IMR-90 (cell line): ENCODE data around the gene ZNF574. TPM values are rescaled to one million over a fixed set of nuclear protein-coding genes. Genes with fewer than 3 reads are reported as not detected.

Experiments used
- ATAC-seq: fragments of 200-7000 bp; cut with Tn5 transposase; 2 replicates; pipeline ENCODE4 v1.9.1; 2020; ENCODE audit warnings: low read depth, mild to moderate bottlenecking, moderate library complexity
- BruUV-seq: library from RNA; stranded (reverse); fragments of 400-500 nt; replicated peaks from 2 replicates; lab custom pipeline; 2021; lab: Mats Ljungman, UMichigan
- CTCF ChIA-PET: fragments of 300-600 bp; formaldehyde crosslinking; extraction: SDS; loops from one replicate; lab custom pipeline; 2021; ENCODE audit warnings: antibody characterized with exemption; lab: Yijun Ruan, JAX
- POLR2A ChIA-PET: fragments of 300-600 bp; sonication (Branson Sonifier 250); formaldehyde crosslinking; loops from one replicate; lab custom pipeline; 2022; ENCODE audit warnings: antibody characterized with exemption; ENCODE audit not compliant: unreplicated experiment; lab: Charles Lee
- DNase-seq: peaks from one replicate; pipeline ENCODE4 v3.0.0; 2013
- H2AFZ ChIP-seq: replicated peaks from 2 replicates; pipeline ENCODE3; 2013; ENCODE audit warnings: low read length, mild to moderate bottlenecking; ENCODE audit not compliant: poor library complexity
- H2AK5ac ChIP-seq: 2 replicates; pipeline ENCODE4 v1.6.1; 2013; ENCODE audit warnings: low read depth, low read length, inconsistent platforms
- H2AK9ac ChIP-seq: replicated peaks from 2 replicates; pipeline ENCODE3; 2013; ENCODE audit warnings: mild to moderate bottlenecking, low read depth, low read length, moderate library complexity; ENCODE audit not compliant: poor library complexity
- H2BK120ac ChIP-seq: 2 replicates; pipeline ENCODE4 v1.6.1; 2013; ENCODE audit warnings: low read depth, low read length, inconsistent platforms
- H2BK15ac ChIP-seq: 3 replicates; pipeline ENCODE4 v1.6.1; 2013; ENCODE audit warnings: low read depth, low read length, inconsistent platforms
- H2BK20ac ChIP-seq: 2 replicates; pipeline ENCODE4 v1.6.1; 2013; ENCODE audit warnings: low read depth, mild to moderate bottlenecking, inconsistent platforms, low read length, moderate library complexity
- H2BK5ac ChIP-seq: 2 replicates; pipeline ENCODE4 v1.6.1; 2013; ENCODE audit warnings: mild to moderate bottlenecking, low read depth, low read length, inconsistent platforms; ENCODE audit not compliant: poor library complexity, severe bottlenecking
- H3K14ac ChIP-seq: replicated peaks from 2 replicates; pipeline ENCODE4 v1.6.1; 2013; ENCODE audit warnings: low read depth, low read length, inconsistent platforms
- H3K18ac ChIP-seq: 2 replicates; pipeline ENCODE4 v1.6.1; 2013; ENCODE audit warnings: low read depth, low read length, control low read depth
- H3K23ac ChIP-seq: 2 replicates; pipeline ENCODE4 v1.6.1; 2013; ENCODE audit warnings: low read depth, low read length, inconsistent platforms
- H3K27ac ChIP-seq: 2 replicates; pipeline ENCODE4 v1.5.1; 2013; ENCODE audit warnings: mild to moderate bottlenecking, control low read depth, low read length; ENCODE audit not compliant: insufficient read depth
- H3K27me3 ChIP-seq: 2 replicates; pipeline ENCODE4 v1.6.1; 2013; ENCODE audit warnings: low read length; ENCODE audit not compliant: control insufficient read depth, insufficient read depth
- H3K36me3 ChIP-seq: 2 replicates; pipeline ENCODE4 v1.6.1; 2013; ENCODE audit warnings: low read length, mixed read lengths; ENCODE audit not compliant: control insufficient read depth, insufficient read depth
- H3K4ac ChIP-seq: 2 replicates; pipeline ENCODE4 v1.6.1; 2013; ENCODE audit warnings: low read depth, low read length, inconsistent platforms
- H3K4me1 ChIP-seq: 2 replicates; pipeline ENCODE4 v1.6.1; 2013; ENCODE audit warnings: low read length, mixed read lengths; ENCODE audit not compliant: control insufficient read depth, insufficient read depth
- H3K4me2 ChIP-seq: 2 replicates; pipeline ENCODE4 v1.6.1; 2013; ENCODE audit warnings: low read depth, mild to moderate bottlenecking, control low read depth, low read length, moderate library complexity
- H3K4me3 ChIP-seq: 2 replicates; pipeline ENCODE4 v1.5.1; 2013; ENCODE audit warnings: low read depth, mild to moderate bottlenecking, control low read depth, low read length, moderate library complexity; ENCODE audit not compliant: insufficient read depth
- H3K56ac ChIP-seq: 2 replicates; pipeline ENCODE4 v1.6.1; 2013; ENCODE audit warnings: low read length, inconsistent platforms; ENCODE audit not compliant: insufficient read depth; ENCODE audit errors: extremely low read depth
- H3K79me1 ChIP-seq, 2 experiments: 2 replicates each; pipeline ENCODE4 v1.6.1; 2013; ENCODE audit warnings: low read length in 2 of 2, inconsistent platforms in 1 of 2, low read depth in 1 of 2
- H3K9ac ChIP-seq: 2 replicates; pipeline ENCODE4 v1.6.1; 2013; ENCODE audit warnings: low read depth, low read length, control low read depth
- H3K9me1 ChIP-seq: 2 replicates; pipeline ENCODE4 v1.6.1; 2013; ENCODE audit warnings: low read length, inconsistent platforms; ENCODE audit not compliant: insufficient read depth
- H3K9me3 ChIP-seq: 2 replicates; pipeline ENCODE4 v1.6.1; 2013; ENCODE audit warnings: low read length; ENCODE audit not compliant: control insufficient read depth, insufficient read depth
- H4K20me1 ChIP-seq: 2 replicates; pipeline ENCODE4 v1.6.1; 2013; ENCODE audit warnings: low read length, inconsistent platforms; ENCODE audit not compliant: insufficient read depth
- H4K5ac ChIP-seq: 2 replicates; pipeline ENCODE4 v1.6.1; 2013; ENCODE audit warnings: mild to moderate bottlenecking, low read depth, low read length, control low read depth
- H4K8ac ChIP-seq, 2 experiments: 2 replicates each; pipeline ENCODE4 v1.6.1; 2013; ENCODE audit warnings: low read depth in 2 of 2, low read length in 2 of 2, control low read depth in 1 of 2, inconsistent platforms in 1 of 2
- H4K91ac ChIP-seq: 2 replicates; pipeline ENCODE4 v1.6.1; 2013; ENCODE audit warnings: low read depth, low read length, inconsistent platforms; ENCODE audit not compliant: insufficient read depth
- BHLHE40 ChIP-seq: fragments of 150-350 bp; IDR thresholded peaks from 2 replicates; pipeline ENCODE4 v1.6.1; 2016; ENCODE audit warnings: mild to moderate bottlenecking, low read depth, low read length
- CEBPB ChIP-seq: IDR thresholded peaks from 2 replicates; pipeline ENCODE4 v1.6.1; 2012; ENCODE audit warnings: low read depth, low read length, improper control_type of control experiment
- CHD1 ChIP-seq: IDR thresholded peaks from 2 replicates; pipeline ENCODE4 v1.6.1; 2012; ENCODE audit warnings: low read depth, low read length, improper control_type of control experiment
- CTCF ChIP-seq: conservative IDR thresholded peaks from 2 replicates; pipeline ENCODE4 v1.5.1; 2012; ENCODE audit warnings: mild to moderate bottlenecking, low read depth, low read length, improper control_type of control experiment
- ELK1 ChIP-seq: fragments of 150-350 bp; IDR thresholded peaks from 2 replicates; pipeline ENCODE4 v1.6.1; 2016; ENCODE audit warnings: low read depth, mild to moderate bottlenecking, low read length, moderate library complexity, borderline replicate concordance
- FOS ChIP-seq: fragments of 150-350 bp; IDR thresholded peaks from 2 replicates; pipeline ENCODE4 v1.6.1; 2016; ENCODE audit warnings: low read depth, low read length
- MAFK ChIP-seq: IDR thresholded peaks from 2 replicates; pipeline ENCODE4 v1.6.1; 2012; ENCODE audit warnings: low read depth, low read length, improper control_type of control experiment
- MAZ ChIP-seq: IDR thresholded peaks from 2 replicates; pipeline ENCODE4 v1.6.1; 2012; ENCODE audit warnings: low read depth, mild to moderate bottlenecking, low read length, improper control_type of control experiment, moderate library complexity, borderline replicate concordance
- MXI1 ChIP-seq: IDR thresholded peaks from 2 replicates; pipeline ENCODE4 v1.6.1; 2012; ENCODE audit warnings: low read depth, mild to moderate bottlenecking, low read length, moderate library complexity, borderline replicate concordance
- NFE2L2 ChIP-seq: fragments of 150-350 bp; IDR thresholded peaks from 2 replicates; pipeline ENCODE4 v1.6.1; 2016; ENCODE audit warnings: low read depth, mild to moderate bottlenecking, low read length
- POLR2A ChIP-seq: IDR thresholded peaks from 2 replicates; pipeline ENCODE4 v1.6.1; 2012; ENCODE audit warnings: mild to moderate bottlenecking, low read depth, low read length
- RAD21 ChIP-seq: IDR thresholded peaks from 2 replicates; pipeline ENCODE4 v1.6.1; 2012; ENCODE audit warnings: low read length, improper control_type of control experiment
- RCOR1 ChIP-seq: IDR thresholded peaks from 2 replicates; pipeline ENCODE4 v1.6.1; 2012; ENCODE audit warnings: mild to moderate bottlenecking, low read length, improper control_type of control experiment; ENCODE audit not compliant: insufficient replicate concordance
- RFX5 ChIP-seq: IDR thresholded peaks from 2 replicates; pipeline ENCODE4 v1.8.0; 2012; ENCODE audit warnings: low read depth, mild to moderate bottlenecking, low read length, moderate library complexity
- SMC3 ChIP-seq: fragments of 150-350 bp; IDR thresholded peaks from 2 replicates; pipeline ENCODE4 v1.6.1; 2016; ENCODE audit warnings: low read depth, mild to moderate bottlenecking, antibody characterized with exemption, low read length, moderate library complexity
- USF2 ChIP-seq: fragments of 150-350 bp; IDR thresholded peaks from 2 replicates; pipeline ENCODE4 v1.6.1; 2017; ENCODE audit warnings: mild to moderate bottlenecking, antibody characterized with exemption, low read length, low read depth
- WGBS, 2 experiments: methylation state at CpG; one replicate each; pipeline versions ENCODE4 v1.1.5 to v1.1.7; 2013; ENCODE audit warnings: missing lambda C conversion rate in 2 of 2; ENCODE audit not compliant: insufficient read length in 1 of 2; ENCODE audit errors: extremely low coverage in 2 of 2; 5-methylcytosine and 5-hydroxymethylcytosine counted together
- dilution Hi-C: fragments of 300-500 bp; cut with HindIII; formaldehyde crosslinking; loops from one replicate; pipeline ENCODE4 v1.14.3; 2018; ENCODE audit warnings: low sequenced_read_pairs; ENCODE audit not compliant: unreplicated experiment
- in situ Hi-C: fragments of 300-500 bp; cut with MboI; formaldehyde crosslinking; loops from 3 replicates; pipeline ENCODE4 v1.14.3; 2019; ENCODE audit warnings: low sequenced_read_pairs, inconsistent platforms, mixed read lengths
- intact Hi-C: fragments of 100-400 bp; cut with micrococcal nuclease; formaldehyde crosslinking; loops from 2 replicates; pipeline ENCODE4 v1.10.0; 2022
- polyA plus RNA-seq, 3 experiments: library from polyadenylated mRNA; depleted of rRNA; stranded (reverse); fragments of >200 nt; gene quantifications; 2 replicates each; pipeline ENCODE4 v1.2.3, GENCODE V29; 2012; ENCODE audit warnings: low replicate concordance in 1 of 3
- total RNA-seq: library from RNA; depleted of rRNA; stranded (reverse); fragments of >200 nt; gene quantifications from 2 replicates; pipeline ENCODE4 v1.2.3, GENCODE V29; 2012

ZNF574 gene
- total and polyA plus RNA-seq, 2 of the 4 experiments (the other 2 are of a cell fraction): 8.1 to 14.1 TPM

GRCh38 chr19:42079276-42079669 lies 3.3 kb downstream of the ZNF574 start:
- in situ Hi-C loops: no loop called here
- H2AK5ac ChIP-seq: no peak overlapping the region
- no peak overlapping the region for H4K91ac ChIP-seq
- H3K4ac ChIP-seq: no peak overlapping the region
- peaks cover 29 to 79% of the 10 kb centered on the region in 2 experiments for H3K79me1 ChIP-seq
- no peak overlapping the region for H3K4me2 ChIP-seq
- H2BK5ac ChIP-seq: no peak overlapping the region
- H3K14ac ChIP-seq: no peak overlapping the region
- peaks cover 25% of the 10 kb centered on the region for H3K9me1 ChIP-seq
- CTCF ChIA-PET: no interaction called here
- H3K56ac ChIP-seq: no peak overlapping the region
- no peak overlapping the region for H3K4me3 ChIP-seq
- POLR2A ChIA-PET: no interaction called here
- no peak overlapping the region for H2BK120ac ChIP-seq
- no TSS peak for BruUV-seq
- TF ChIP-seq SMC3 (no peak), RAD21 (no peak), FOS (no peak), POLR2A (no peak), USF2 (no peak), NFE2L2 (no peak), RFX5 (no peak), MXI1 (no peak), BHLHE40 (no peak), RCOR1 (no peak), ELK1 (no peak), MAZ (no peak), MAFK (no peak), CTCF (no peak), CEBPB (no peak), CHD1 (no peak)
- H3K18ac ChIP-seq: no peak overlapping the region
- dilution Hi-C loops: no loop called here
- H2BK20ac ChIP-seq: no peak overlapping the region
- no peak overlapping the region for H3K9ac ChIP-seq
- no peak overlapping the region for H4K5ac ChIP-seq
- H2AK9ac ChIP-seq: no peak overlapping the region
- DNase-seq (no peak), ATAC-seq (no peak)
- H2AFZ ChIP-seq: no peak overlapping the region
- no peak overlapping the region for H3K27ac ChIP-seq
- H3K4me1 ChIP-seq: peaks cover 9% of the 10 kb centered on the region
- H3K23ac ChIP-seq: no peak overlapping the region
- H3K27me3 ChIP-seq: no peaks in the 10 kb centered on the region
- no peak overlapping the region for H4K8ac ChIP-seq
- H3K9me3 ChIP-seq: no peaks in the 10 kb centered on the region
- H4K20me1 ChIP-seq: peaks cover 61% of the 10 kb centered on the region
- no peak overlapping the region for H2BK15ac ChIP-seq
- intact Hi-C loops: no loop called here
- WGBS, 2 experiments: 93% methylated on average over 9 of the region's 16 CpGs; no CpG with 5 or more reads in 1 of the 2 experiments
- peaks cover 40% of the 10 kb centered on the region for H3K36me3 ChIP-seq
